Esophagus squamous epithelium (tissue), 5 donors: ENCODE results near the gene C4orf36. TPM values are rescaled to one million over a fixed set of nuclear protein-coding genes. Genes with fewer than 3 reads are reported as not detected.
A peak's percentile ranks its signal among the peaks of the same experiment; 100 is the strongest.

ENCODE experiments used
- DNase-seq: peaks from one replicate; lab custom pipeline; 2025; lab: John Stamatoyannopoulos, UW
- H3K27ac ChIP-seq, 4 donors: fragments of 200-600 bp; sonication (generic); one replicate each; pipeline ENCODE4 v1.5.1; 2016 to 2019; ENCODE audit warnings: mild to moderate bottlenecking in 1 of 4
- H3K27me3 ChIP-seq, 4 donors: fragments of 200-600 bp; sonication (generic); 1 replicate in 3 of 4; 2 replicates in 1 of 4; pipeline versions ENCODE4 v1.5.1 to v1.6.0; 2017 to 2021; ENCODE audit warnings: antibody characterized with exemption in 1 of 4
- H3K36me3 ChIP-seq, 3 donors: fragments of 200-600 bp; sonication (generic); one replicate each; pipeline ENCODE4 v1.5.1; 2016 to 2019
- H3K4me1 ChIP-seq, 3 donors: fragments of 200-600 bp; sonication (generic); one replicate each; pipeline ENCODE4 v1.5.1; 2017 to 2019
- H3K4me3 ChIP-seq, 4 donors: fragments of 200-600 bp; sonication (generic); 1 replicate in 3 of 4; 2 replicates in 1 of 4; pipeline ENCODE4 v1.5.1; 2016 to 2019; ENCODE audit warnings: mild to moderate bottlenecking in 2 of 4, moderate library complexity in 1 of 4
- H3K9me3 ChIP-seq, 3 donors: fragments of 200-600 bp; sonication (generic); one replicate each; pipeline ENCODE4 v1.5.1; 2016 to 2019
- CTCF ChIP-seq, 6 experiments: fragments of 450-650 bp in 4 of 6; fragments of 200-600 bp in 2 of 6; sonication (generic) in 2 of 6; IDR thresholded peaks; one replicate each; pipeline ENCODE4 v1.5.1; 2016 to 2019; ENCODE audit warnings: antibody characterized with exemption in 6 of 6, mild to moderate bottlenecking in 4 of 6, moderate library complexity in 4 of 6
- POLR2A ChIP-seq, 4 donors: fragments of 450-650 bp; IDR thresholded peaks; one replicate each; pipeline ENCODE4 v1.6.1; 2017; ENCODE audit warnings: antibody characterized with exemption in 4 of 4, mild to moderate bottlenecking in 4 of 4, moderate library complexity in 3 of 4
- WGBS, 2 donors: methylation state at CpG; one replicate each; pipeline ENCODE4 v1.1.5; 2018; 5-methylcytosine and 5-hydroxymethylcytosine counted together
- intact Hi-C: fragments of 100-400 bp; cut with DNase I; formaldehyde crosslinking; loops from one replicate; pipeline ENCODE4 v1.15.0; 2022
- total RNA-seq, 4 donors: library from RNA; depleted of rRNA; stranded (reverse); fragments of >200 nt; gene quantifications; one replicate each; pipeline ENCODE4 v1.1.0, GENCODE V29; 2016
- donor health status: DM: yes; HTN: yes; CAD: no.

The C4orf36 gene
- total RNA-seq, 4 donors from 2014 or later = 1.3 to 5.0 (median 2.7) TPM

GRCh38 chr4:86894455-86894854 lies 2.2 kb upstream of the C4orf36 start:
- Histone ChIP-seq H3K9me3 (no peaks in the 10 kb centered on the region), H3K27me3 (no peaks in the 10 kb centered on the region), H3K4me1 (peaks cover 3 to 38% (median 4%) of the 10 kb centered on the region in 3 donors), H3K27ac (peak overlapping the region in 3 of 4 donors; percentile 11 to 36 (median 33)), H3K36me3 (no peaks in the 10 kb centered on the region), H3K4me3 (no peak overlapping the region)
- intact Hi-C loops = no loop called here
- TF ChIP-seq CTCF (IDR thresholded peaks at IDR 0.05) = no peak
- no peak for TF ChIP-seq POLR2A (IDR thresholded peaks at IDR 0.05)
- DNase-seq = no peak

DNA sequence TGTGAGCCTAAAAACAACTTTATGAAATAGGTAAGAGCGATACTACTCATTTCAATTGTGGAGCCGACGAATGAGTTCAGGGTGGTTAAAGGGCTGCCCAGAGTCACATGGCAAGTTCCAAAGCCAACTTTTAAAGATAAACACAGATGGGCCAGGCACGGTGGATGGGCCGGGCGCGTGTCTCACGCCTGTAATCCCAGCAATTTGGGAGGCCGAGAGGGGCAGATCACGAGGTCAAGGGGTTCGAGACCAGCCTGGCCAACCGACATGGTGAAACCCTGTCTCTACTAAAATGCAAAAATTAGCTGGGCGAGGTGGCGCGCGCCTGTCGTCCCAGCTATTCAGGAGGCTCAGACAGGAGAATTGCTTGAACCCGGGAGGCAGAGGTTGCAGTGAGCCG lies 914 bp upstream of the C4orf36 start:
- no peak for TF ChIP-seq CTCF (IDR thresholded peaks at IDR 0.05)
- no peak for TF ChIP-seq POLR2A (IDR thresholded peaks at IDR 0.05)
- Histone ChIP-seq H3K4me3 (peak overlapping the region in 3 of 4 donors; percentile 73 to 85 (median 77)), H3K27ac (peak overlapping the region; percentile 89 to 98 (median 94)), H3K9me3 (no peaks in the 10 kb centered on the region), H3K27me3 (no peaks in the 10 kb centered on the region), H3K36me3 (no peaks in the 10 kb centered on the region), H3K4me1 (peaks cover 3 to 38% (median 4%) of the 10 kb centered on the region in 3 donors)
- DNase-seq = no peak
- WGBS, 2 donors = 80 to 98% methylated on average over 18 to 19 of the region's 19 CpGs
- intact Hi-C loops = no loop called here

DNA sequence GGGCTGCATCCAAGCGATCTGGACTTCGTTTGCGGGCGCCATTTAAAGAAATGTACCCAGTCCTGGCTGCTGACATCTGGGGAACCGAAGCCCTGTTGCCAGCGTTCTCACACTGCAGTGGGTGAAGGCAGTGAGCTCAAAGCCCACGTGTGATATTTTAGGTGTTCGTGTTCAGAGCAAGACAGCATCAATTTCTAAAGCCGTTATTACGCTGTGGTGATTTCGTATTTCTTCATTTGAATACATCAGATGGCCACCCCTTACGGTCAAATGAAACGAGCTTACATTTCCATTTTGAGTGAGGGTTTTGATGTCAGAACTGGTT lies 376 bp upstream of the C4orf36 start:
- 1 to 11% methylated on average over 8 to 9 of the region's 13 CpGs for WGBS, 2 donors
- DNase-seq = no peak
- Histone ChIP-seq H3K27ac (peak overlapping the region; percentile 89 to 98 (median 94)), H3K36me3 (peaks cover 0 to under 1% (median 0%) of the 10 kb centered on the region in 3 donors), H3K27me3 (no peaks in the 10 kb centered on the region), H3K9me3 (no peaks in the 10 kb centered on the region), H3K4me3 (peak overlapping the region; percentile 68 to 85 (median 75)), H3K4me1 (peaks cover 3 to 38% (median 4%) of the 10 kb centered on the region in 3 donors)
- intact Hi-C loops = no loop called here
- TF ChIP-seq CTCF (IDR thresholded peaks at IDR 0.05) (no peak), POLR2A (IDR thresholded peaks at IDR 0.05) (no peak)

DNA sequence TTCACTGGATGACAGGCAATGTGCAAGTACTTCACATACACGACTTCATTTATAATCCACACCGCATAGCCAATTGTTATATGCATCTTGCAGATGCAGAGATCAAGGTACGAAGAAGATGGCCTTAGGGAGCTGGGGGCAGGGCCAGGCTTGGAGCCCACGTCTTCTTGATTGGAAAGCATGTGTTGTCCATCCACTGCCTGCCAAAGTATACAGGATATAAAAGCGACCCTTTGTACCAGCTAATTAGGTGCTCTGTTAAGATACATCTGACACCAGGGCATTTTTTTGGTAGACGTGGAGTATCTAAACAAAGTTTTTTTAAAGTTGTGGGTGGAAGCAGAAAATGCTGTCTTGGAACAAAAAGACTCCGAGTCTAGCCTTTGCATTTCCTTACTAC lies 1.4 kb downstream of the C4orf36 start:
- Histone ChIP-seq H3K4me3 (peak overlapping the region in 2 of 4 donors; percentile 73 to 85), H3K27me3 (no peaks in the 10 kb centered on the region), H3K36me3 (peaks cover 0 to 8% (median 0%) of the 10 kb centered on the region in 3 donors), H3K4me1 (peaks cover 3 to 38% (median 4%) of the 10 kb centered on the region in 3 donors), H3K27ac (peak overlapping the region; percentile 3 to 98 (median 93)), H3K9me3 (no peaks in the 10 kb centered on the region)
- TF ChIP-seq POLR2A (IDR thresholded peaks at IDR 0.05) (no peak), CTCF (IDR thresholded peaks at IDR 0.05) (no peak)
- intact Hi-C loops = no loop called here
- DNase-seq = no peak
- WGBS, 2 donors = 23 to 43% methylated on average over 7 of the region's 7 CpGs

DNA sequence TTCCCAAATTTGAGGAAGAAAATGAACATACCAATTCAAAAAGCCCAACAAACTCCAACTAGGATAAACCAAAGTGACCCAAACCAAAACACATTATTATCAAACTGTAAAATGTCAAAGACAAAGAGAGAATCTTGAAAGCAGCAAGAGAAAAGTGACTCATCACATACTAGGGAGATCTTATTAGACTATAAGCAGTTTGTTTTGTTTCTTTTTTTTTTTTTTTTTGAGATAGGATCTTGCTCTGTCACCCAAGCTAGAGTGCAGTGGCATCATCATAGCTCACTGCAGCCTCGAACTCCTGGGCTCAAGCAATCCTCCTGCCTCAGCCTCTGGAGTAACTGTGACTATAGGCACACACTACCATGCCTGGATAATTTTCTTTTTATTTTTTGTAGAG lies 12.6 kb downstream of the C4orf36 start:
- Histone ChIP-seq H3K27me3 (no peaks in the 10 kb centered on the region), H3K27ac (no peak overlapping the region), H3K36me3 (no peaks in the 10 kb centered on the region), H3K9me3 (peaks cover 0 to 28% (median 20%) of the 10 kb centered on the region in 3 donors), H3K4me3 (no peak overlapping the region), H3K4me1 (no peaks in the 10 kb centered on the region)
- no peak for DNase-seq
- intact Hi-C loops = no loop called here
- no peak for TF ChIP-seq POLR2A (IDR thresholded peaks at IDR 0.05)
- no peak for TF ChIP-seq CTCF (IDR thresholded peaks at IDR 0.05)
- 53 to 65% methylated on average over 1 of the region's 1 CpG for WGBS, 2 donors
